Esophagus squamous epithelium (tissue), 5 donors: ENCODE results near the gene B3GALT5. TPM values are rescaled to one million over a fixed set of nuclear protein-coding genes. Genes with fewer than 3 reads are reported as not detected.

ENCODE experiments used
- DNase-seq: peaks from one replicate; lab custom pipeline; 2025; lab: John Stamatoyannopoulos, UW
- H3K27ac ChIP-seq, 4 donors: fragments of 200-600 bp; sonication (generic); one replicate each; pipeline ENCODE4 v1.5.1; 2016 to 2019; ENCODE audit warnings: mild to moderate bottlenecking in 1 of 4
- H3K27me3 ChIP-seq, 4 donors: fragments of 200-600 bp; sonication (generic); 1 replicate in 3 of 4; 2 replicates in 1 of 4; pipeline versions ENCODE4 v1.5.1 to v1.6.0; 2017 to 2021; ENCODE audit warnings: antibody characterized with exemption in 1 of 4
- H3K36me3 ChIP-seq, 3 donors: fragments of 200-600 bp; sonication (generic); one replicate each; pipeline ENCODE4 v1.5.1; 2016 to 2019
- H3K4me1 ChIP-seq, 3 donors: fragments of 200-600 bp; sonication (generic); one replicate each; pipeline ENCODE4 v1.5.1; 2017 to 2019
- H3K4me3 ChIP-seq, 4 donors: fragments of 200-600 bp; sonication (generic); 1 replicate in 3 of 4; 2 replicates in 1 of 4; pipeline ENCODE4 v1.5.1; 2016 to 2019; ENCODE audit warnings: mild to moderate bottlenecking in 2 of 4, moderate library complexity in 1 of 4
- H3K9me3 ChIP-seq, 3 donors: fragments of 200-600 bp; sonication (generic); one replicate each; pipeline ENCODE4 v1.5.1; 2016 to 2019
- CTCF ChIP-seq, 6 experiments: fragments of 450-650 bp in 4 of 6; fragments of 200-600 bp in 2 of 6; sonication (generic) in 2 of 6; IDR thresholded peaks; one replicate each; pipeline ENCODE4 v1.5.1; 2016 to 2019; ENCODE audit warnings: antibody characterized with exemption in 6 of 6, mild to moderate bottlenecking in 4 of 6, moderate library complexity in 4 of 6
- POLR2A ChIP-seq, 4 donors: fragments of 450-650 bp; IDR thresholded peaks; one replicate each; pipeline ENCODE4 v1.6.1; 2017; ENCODE audit warnings: antibody characterized with exemption in 4 of 4, mild to moderate bottlenecking in 4 of 4, moderate library complexity in 3 of 4
- WGBS, 2 donors: methylation state at CpG; one replicate each; pipeline ENCODE4 v1.1.5; 2018; 5-methylcytosine and 5-hydroxymethylcytosine counted together
- intact Hi-C: fragments of 100-400 bp; cut with DNase I; formaldehyde crosslinking; loops from one replicate; pipeline ENCODE4 v1.15.0; 2022
- total RNA-seq, 4 donors: library from RNA; depleted of rRNA; stranded (reverse); fragments of >200 nt; gene quantifications; one replicate each; pipeline ENCODE4 v1.1.0, GENCODE V29; 2016
- donor health status: DM: yes; HTN: yes; CAD: no.

B3GALT5 gene
- total RNA-seq, 4 donors from 2014 or later: 0.19 to 2.6 (median 0.64) TPM

GRCh38 chr21:39649526-39649925, 36.8 kb downstream of the B3GALT5 start:
- no peak for TF ChIP-seq CTCF (IDR thresholded peaks at IDR 0.05)
- TF ChIP-seq POLR2A (IDR thresholded peaks at IDR 0.05): no peak
- WGBS, 2 donors: 72 to 92% methylated on average over 5 of the region's 5 CpGs
- no peak overlapping the region for H3K4me3 ChIP-seq

GRCh38 chr21:39650306-39650705, 37.6 kb downstream of the B3GALT5 start:
- no peaks in the 10 kb centered on the region for H3K4me1 ChIP-seq
- intact Hi-C loops: no loop called here
- H3K36me3 ChIP-seq: no peaks in the 10 kb centered on the region
- H3K9me3 ChIP-seq: peaks cover 0 to 6% (median 0%) of the 10 kb centered on the region in 3 donors
- TF ChIP-seq CTCF (IDR thresholded peaks at IDR 0.05) (no peak), POLR2A (IDR thresholded peaks at IDR 0.05) (no peak)
- 84 to 90% methylated on average over 9 to 10 of the region's 12 CpGs for WGBS, 2 donors
- H3K27ac ChIP-seq: no peak overlapping the region
- H3K4me3 ChIP-seq: no peak overlapping the region
- no peak for DNase-seq
- peaks cover 0 to 5% (median 0%) of the 10 kb centered on the region in 4 donors for H3K27me3 ChIP-seq

More at GRCh38 chr21:39649526-39649925, 36.8 kb downstream of the B3GALT5 start:
- no peak overlapping the region for H3K27ac ChIP-seq
- DNase-seq: no peak
- intact Hi-C loops: no loop called here
- no peaks in the 10 kb centered on the region for H3K36me3 ChIP-seq
- H3K9me3 ChIP-seq: peaks cover 0 to 6% (median 0%) of the 10 kb centered on the region in 3 donors
- H3K27me3 ChIP-seq: peaks cover 0 to 9% (median 0%) of the 10 kb centered on the region in 4 donors
- H3K4me1 ChIP-seq: no peaks in the 10 kb centered on the region

- no peaks in the 10 kb centered on the region for H3K36me3 ChIP-seq
- H3K4me1 ChIP-seq: no peaks in the 10 kb centered on the region
- no peak overlapping the region for H3K27ac ChIP-seq
- DNase-seq: no peak
- intact Hi-C loops: no loop called here
- TF ChIP-seq CTCF (IDR thresholded peaks at IDR 0.05) (no peak), POLR2A (IDR thresholded peaks at IDR 0.05) (no peak)
- H3K27me3 ChIP-seq: no peaks in the 10 kb centered on the region
- WGBS, 2 donors: 87 to 89% methylated on average over 7 of the region's 7 CpGs
- H3K4me3 ChIP-seq: no peak overlapping the region
- peaks cover 0 to 6% (median 0%) of the 10 kb centered on the region in 3 donors for H3K9me3 ChIP-seq
Measured at GRCh38 chr21:39650801-39651200, 38.1 kb downstream of the B3GALT5 start.

- Histone ChIP-seq H3K9me3 (peaks cover 0 to 6% (median 0%) of the 10 kb centered on the region in 3 donors), H3K27ac (no peak overlapping the region)
- TF ChIP-seq POLR2A (IDR thresholded peaks at IDR 0.05) (no peak), CTCF (IDR thresholded peaks at IDR 0.05) (no peak)
Measured at GRCh38 chr21:39651206-39651605, 38.5 kb downstream of the B3GALT5 start.

GRCh38 chr21:39654951-39655350, 42.2 kb downstream of the B3GALT5 start:
- Histone ChIP-seq H3K27ac (no peak overlapping the region), H3K27me3 (no peaks in the 10 kb centered on the region), H3K9me3 (peaks cover 0 to 6% (median 0%) of the 10 kb centered on the region in 3 donors), H3K4me1 (peaks cover 0 to 13% (median 4%) of the 10 kb centered on the region in 3 donors), H3K36me3 (no peaks in the 10 kb centered on the region), H3K4me3 (no peak overlapping the region)
- TF ChIP-seq POLR2A (IDR thresholded peaks at IDR 0.05): no peak
- no peak for TF ChIP-seq CTCF (IDR thresholded peaks at IDR 0.05)
- WGBS, 2 donors: 75 to 77% methylated on average over 3 of the region's 3 CpGs
- intact Hi-C loops: no loop called here
- DNase-seq: no peak

More at GRCh38 chr21:39651206-39651605, 38.5 kb downstream of the B3GALT5 start:
- intact Hi-C loops: no loop called here
- Histone ChIP-seq H3K4me1 (no peaks in the 10 kb centered on the region), H3K4me3 (no peak overlapping the region), H3K36me3 (no peaks in the 10 kb centered on the region), H3K27me3 (no peaks in the 10 kb centered on the region)
- no peak for DNase-seq
- WGBS, 2 donors: 67 to 90% methylated on average over 1 to 2 of the region's 3 CpGs
